ENCODE results near the gene ZNF649. TPM values are rescaled to one million over a fixed set of nuclear protein-coding genes. Genes with fewer than 3 reads are reported as not detected.
"Not testable (repeated sequence)": the region's sequence is repeated elsewhere in the genome, so short reads cannot be mapped to it uniquely, and the experiment has no call there.

ZNF649 gene
- total RNA-seq, 1 donor from 2014 or later = 28.8 TPM

DNA sequence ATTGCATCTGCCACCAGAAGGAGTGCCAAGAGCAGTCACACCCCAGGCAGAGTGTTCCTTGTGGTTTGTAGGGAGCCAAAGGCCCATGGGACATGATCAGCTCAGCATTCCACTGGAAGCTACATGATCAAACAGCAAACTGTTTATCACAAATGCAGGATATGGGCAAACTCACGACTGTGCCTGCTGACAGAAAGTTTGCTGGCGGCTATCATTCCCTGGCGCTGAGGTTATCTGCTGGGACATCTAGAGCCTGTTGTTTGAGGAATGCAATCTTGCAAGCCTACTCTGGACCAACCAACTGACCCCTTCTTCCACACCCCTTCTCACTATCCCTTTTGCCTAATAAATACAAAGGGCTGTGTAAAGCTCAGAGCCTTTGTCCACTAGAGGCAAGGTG, 14.8 kb upstream of the ZNF649 start:
- H3K9me3 Mint-ChIP-seq = peaks cover 13% of the 10 kb centered on the region
- DNase-seq (ENCODE audit: extremely low spot score, unreplicated experiment) = no peak
- TF ChIP-seq, protein P1, sequence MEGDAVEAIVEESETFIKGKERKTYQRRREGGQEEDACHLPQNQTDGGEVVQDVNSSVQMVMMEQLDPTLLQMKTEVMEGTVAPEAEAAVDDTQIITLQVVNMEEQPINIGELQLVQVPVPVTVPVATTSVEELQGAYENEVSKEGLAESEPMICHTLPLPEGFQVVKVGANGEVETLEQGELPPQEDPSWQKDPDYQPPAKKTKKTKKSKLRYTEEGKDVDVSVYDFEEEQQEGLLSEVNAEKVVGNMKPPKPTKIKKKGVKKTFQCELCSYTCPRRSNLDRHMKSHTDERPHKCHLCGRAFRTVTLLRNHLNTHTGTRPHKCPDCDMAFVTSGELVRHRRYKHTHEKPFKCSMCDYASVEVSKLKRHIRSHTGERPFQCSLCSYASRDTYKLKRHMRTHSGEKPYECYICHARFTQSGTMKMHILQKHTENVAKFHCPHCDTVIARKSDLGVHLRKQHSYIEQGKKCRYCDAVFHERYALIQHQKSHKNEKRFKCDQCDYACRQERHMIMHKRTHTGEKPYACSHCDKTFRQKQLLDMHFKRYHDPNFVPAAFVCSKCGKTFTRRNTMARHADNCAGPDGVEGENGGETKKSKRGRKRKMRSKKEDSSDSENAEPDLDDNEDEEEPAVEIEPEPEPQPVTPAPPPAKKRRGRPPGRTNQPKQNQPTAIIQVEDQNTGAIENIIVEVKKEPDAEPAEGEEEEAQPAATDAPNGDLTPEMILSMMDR (conservative IDR thresholded peaks at IDR 0.05) = no peak
- no peak overlapping the region for H3K27ac Mint-ChIP-seq
- H3K4me3 Mint-ChIP-seq = no peak overlapping the region
- no peaks in the 10 kb centered on the region for H3K27me3 Mint-ChIP-seq
- H3K4me1 Mint-ChIP-seq (ENCODE audit: unreplicated experiment) = no peaks in the 10 kb centered on the region
- no peaks in the 10 kb centered on the region for H3K36me3 Mint-ChIP-seq

DNA sequence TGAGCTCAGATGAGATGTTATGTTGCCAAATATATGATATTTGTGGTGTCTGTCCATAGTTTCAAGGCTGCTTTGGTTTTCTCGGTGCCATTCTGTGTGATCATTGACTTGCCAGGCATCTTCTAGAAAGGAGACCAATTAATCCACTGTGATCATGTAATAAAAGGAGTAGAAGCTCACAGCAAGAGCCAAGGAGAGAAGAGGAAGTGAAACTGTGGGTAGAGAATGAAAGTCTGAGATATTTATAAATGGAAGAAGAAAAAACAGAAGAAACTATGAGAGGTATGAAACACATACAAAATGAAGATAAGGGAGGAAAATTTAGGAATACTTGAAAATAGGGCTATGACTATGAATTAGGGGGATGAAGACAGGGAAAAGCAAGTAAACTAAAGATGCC, 11.3 kb upstream of the ZNF649 start:
- H3K4me1 Mint-ChIP-seq (ENCODE audit: unreplicated experiment) = no peaks in the 10 kb centered on the region
- H3K27me3 Mint-ChIP-seq = no peaks in the 10 kb centered on the region
- TF ChIP-seq, protein P1 (conservative IDR thresholded peaks at IDR 0.05) = no peak
- H3K9me3 Mint-ChIP-seq = peaks cover 22% of the 10 kb centered on the region
- no peak overlapping the region for H3K27ac Mint-ChIP-seq
- H3K4me3 Mint-ChIP-seq = no peak overlapping the region
- no peaks in the 10 kb centered on the region for H3K36me3 Mint-ChIP-seq
- DNase-seq (ENCODE audit: extremely low spot score, unreplicated experiment) = no peak

DNA sequence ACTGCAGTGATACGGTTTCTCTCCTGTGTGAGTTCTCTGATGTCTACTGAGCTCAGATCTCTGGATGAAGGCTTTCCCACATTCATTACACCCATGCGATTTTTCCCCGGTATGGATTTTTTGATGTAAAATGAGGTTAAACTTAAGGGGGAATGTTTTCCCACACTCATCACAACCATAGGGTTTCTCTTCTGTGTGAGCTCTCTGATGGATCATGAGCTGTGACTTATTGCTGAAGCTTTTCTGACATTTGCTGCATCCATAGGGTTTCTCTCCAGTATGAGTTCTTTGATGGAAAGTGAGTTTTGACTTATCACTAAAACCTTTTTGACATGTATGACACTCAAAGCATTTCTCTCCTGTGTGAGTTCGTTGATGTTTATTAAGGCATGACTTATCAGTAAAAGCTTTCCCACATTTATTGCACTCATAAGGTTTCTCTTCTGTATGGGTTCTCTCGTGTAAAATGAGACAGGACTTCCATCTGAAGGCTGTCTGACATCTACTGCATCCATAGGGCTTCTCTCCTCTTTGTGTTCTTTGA, 10.6 kb upstream of the ZNF649 start:
- H3K9me3 Mint-ChIP-seq = peaks cover 18% of the 10 kb centered on the region
- no peaks in the 10 kb centered on the region for H3K36me3 Mint-ChIP-seq
- H3K27ac Mint-ChIP-seq = no peak overlapping the region

DNA sequence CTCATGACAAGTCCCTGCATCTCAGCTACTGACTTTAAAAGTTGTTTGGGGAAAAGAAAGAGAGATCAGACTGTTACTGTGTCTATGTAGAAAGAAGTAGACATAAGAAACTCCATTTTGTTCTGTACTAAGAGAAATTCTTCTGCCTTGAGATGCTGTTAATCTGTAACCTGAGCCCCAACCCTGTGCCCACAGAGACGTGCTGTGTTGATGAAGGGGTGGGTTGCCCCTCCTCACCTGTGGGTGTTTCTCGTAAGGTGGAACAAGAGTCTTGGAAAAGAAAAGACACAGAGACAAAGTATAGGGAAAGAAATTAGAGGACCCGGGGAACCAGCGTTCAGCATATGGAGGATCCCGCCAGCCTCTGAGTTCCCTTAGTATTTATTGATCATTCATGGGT, 3.2 kb upstream of the ZNF649 start:
- H3K4me3 Mint-ChIP-seq; H3K27ac Mint-ChIP-seq; DNase-seq (ENCODE audit: extremely low spot score, unreplicated experiment): not testable (repeated sequence)
- peaks cover 13% of the 10 kb centered on the region for H3K4me1 Mint-ChIP-seq (ENCODE audit: unreplicated experiment)
- peaks cover 19% of the 10 kb centered on the region for H3K36me3 Mint-ChIP-seq
- peaks cover 29% of the 10 kb centered on the region for H3K27me3 Mint-ChIP-seq
- peaks cover 27% of the 10 kb centered on the region for H3K9me3 Mint-ChIP-seq

More for the DNA sequence above, 10.6 kb upstream of the ZNF649 start:
- Mint-ChIP-seq H3K4me1 (ENCODE audit: unreplicated experiment) (no peaks in the 10 kb centered on the region), H3K4me3 (no peak overlapping the region), H3K27me3 (no peaks in the 10 kb centered on the region)
- DNase-seq (ENCODE audit: extremely low spot score, unreplicated experiment) = no peak
- TF ChIP-seq, protein P1 (conservative IDR thresholded peaks at IDR 0.05) = no peak

DNA sequence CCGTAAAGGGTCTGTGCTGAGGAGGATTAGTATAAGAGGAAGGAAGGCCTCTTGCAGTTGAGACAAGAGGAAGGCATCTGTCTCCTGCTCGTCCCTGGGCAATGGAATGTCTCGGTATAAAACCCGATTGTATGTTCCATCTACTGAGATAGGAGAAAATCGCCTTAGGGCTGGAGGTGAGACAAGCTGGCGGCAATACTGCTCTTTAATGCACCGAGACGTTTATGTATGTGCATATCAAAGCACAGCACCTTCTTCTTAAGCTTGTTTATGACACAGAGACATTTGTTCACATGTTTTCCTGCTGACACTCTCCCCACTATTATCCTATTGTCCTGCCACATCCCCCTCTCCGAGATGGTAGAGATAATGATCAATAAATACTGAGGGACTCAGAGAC, 1.3 kb upstream of the ZNF649 start:
- peaks cover 27% of the 10 kb centered on the region for H3K9me3 Mint-ChIP-seq
- H3K4me3 Mint-ChIP-seq = peak overlapping the region; percentile 39
- DNase-seq (ENCODE audit: extremely low spot score, unreplicated experiment); H3K27ac Mint-ChIP-seq: not testable (repeated sequence)
- peaks cover 34% of the 10 kb centered on the region for H3K36me3 Mint-ChIP-seq
- peaks cover 29% of the 10 kb centered on the region for H3K27me3 Mint-ChIP-seq
- H3K4me1 Mint-ChIP-seq (ENCODE audit: unreplicated experiment) = peaks cover 18% of the 10 kb centered on the region

DNA sequence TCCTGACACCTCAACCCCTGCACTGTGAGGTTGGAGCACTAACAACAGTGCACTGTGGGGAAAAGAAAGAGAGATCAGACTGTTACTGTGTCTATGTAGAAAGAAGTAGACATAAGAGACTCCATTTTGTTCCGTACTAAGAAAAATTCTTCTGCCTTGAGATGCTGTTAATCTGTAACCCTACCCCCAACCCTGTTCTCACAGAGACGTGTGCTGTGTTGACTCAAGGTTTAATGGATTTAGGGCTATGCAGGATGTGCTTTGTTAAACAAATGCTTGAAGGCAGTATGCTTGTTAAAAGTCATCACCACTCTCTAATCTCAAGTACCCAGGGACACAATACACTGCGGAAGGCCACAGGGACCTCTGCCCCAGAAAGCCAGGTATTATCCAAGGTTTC, 822 bp upstream of the ZNF649 start:
- peaks cover 38% of the 10 kb centered on the region for H3K36me3 Mint-ChIP-seq
- peak overlapping the region; percentile 39 for H3K4me3 Mint-ChIP-seq
- peaks cover 27% of the 10 kb centered on the region for H3K9me3 Mint-ChIP-seq
- H3K4me1 Mint-ChIP-seq (ENCODE audit: unreplicated experiment) = peaks cover 18% of the 10 kb centered on the region
- DNase-seq (ENCODE audit: extremely low spot score, unreplicated experiment); H3K27ac Mint-ChIP-seq: not testable (repeated sequence)
- peaks cover 29% of the 10 kb centered on the region for H3K27me3 Mint-ChIP-seq

DNA sequence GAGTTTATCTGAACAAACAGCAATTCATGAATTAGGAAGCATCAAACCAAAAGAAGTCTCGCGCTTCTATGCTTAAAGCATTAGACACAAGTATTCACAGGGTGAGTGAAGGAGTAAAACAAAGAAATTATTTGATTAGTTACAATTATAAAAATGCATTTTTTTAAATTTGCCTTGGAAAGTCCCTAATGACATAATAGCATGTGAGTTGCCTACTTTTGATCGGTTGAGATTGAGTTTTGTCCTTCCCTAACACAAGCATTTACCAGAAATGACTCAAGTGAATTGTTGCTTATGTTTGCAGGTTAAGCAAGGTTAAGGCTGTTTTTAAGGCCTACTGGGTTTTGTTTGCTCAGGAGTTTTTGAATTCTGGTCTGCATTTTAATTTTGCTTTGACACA, 389 bp upstream of the ZNF649 start:
- TF ChIP-seq, protein P1 (conservative IDR thresholded peaks at IDR 0.05) = no peak
- peaks cover 31% of the 10 kb centered on the region for H3K9me3 Mint-ChIP-seq
- H3K4me3 Mint-ChIP-seq = peak overlapping the region; percentile 100
- H3K36me3 Mint-ChIP-seq = peaks cover 43% of the 10 kb centered on the region
- H3K27ac Mint-ChIP-seq = peak overlapping the region; percentile 99
- DNase-seq (ENCODE audit: extremely low spot score, unreplicated experiment) = no peak
- peaks cover 18% of the 10 kb centered on the region for H3K4me1 Mint-ChIP-seq (ENCODE audit: unreplicated experiment)
- H3K27me3 Mint-ChIP-seq = peaks cover 29% of the 10 kb centered on the region

Measured in type B pancreatic cell (in vitro differentiated cells).